HCT116 (cell line): Measurements from ENCODE around the gene ANO2. TPM values are rescaled to one million over a fixed set of nuclear protein-coding genes. Genes with fewer than 3 reads are reported as not detected.

Experiments
- ATAC-seq: fragments of 200-7000 bp; cut with Tn5 transposase; 2 replicates; pipeline ENCODE4 v1.9.1; 2020; ENCODE audit warnings: mild to moderate bottlenecking, moderate library complexity
- BruUV-seq: library from RNA; stranded (reverse); fragments of 400-500 nt; replicated peaks from 2 replicates; lab custom pipeline; 2021; lab: Mats Ljungman, UMichigan
- CTCF ChIA-PET: fragments of 300-600 bp; sonication (Branson Sonifier 250); formaldehyde crosslinking; loops from one replicate; lab custom pipeline; 2021; ENCODE audit warnings: antibody characterized with exemption; lab: Charles Lee
- POLR2A ChIA-PET: fragments of 300-600, 350-600 bp; sonication (Branson Sonifier 250); formaldehyde crosslinking; loops from one replicate; lab custom pipeline; 2021; ENCODE audit warnings: antibody characterized with exemption; lab: Charles Lee
- RAD21 ChIA-PET, 2 experiments: fragments of 300-600 bp; sonication (Branson Sonifier 250); formaldehyde crosslinking; loops; one replicate each; lab custom pipeline; 2023; ENCODE audit warnings: low total read pairs in 2 of 2; ENCODE audit not compliant: uncharacterized antibody in 2 of 2, unreplicated experiment in 2 of 2, low non-redundant PET in 1 of 2; lab: Charles Lee
- DNase-seq: peaks from one replicate; pipeline ENCODE4 v3.0.0-alpha.2; 2010; ENCODE audit warnings: low read depth, low spot score
- H2AFZ ChIP-seq: fragments of 200-600 bp; shearing (Covaris generic), sonication (generic); 2 replicates; pipeline ENCODE4 v1.6.1; 2017; ENCODE audit warnings: low read depth, mixed run types, mixed read lengths, antibody characterized with exemption, low read length; ENCODE audit not compliant: poor library complexity, severe bottlenecking
- H3K27ac ChIP-seq: 2 replicates; pipeline ENCODE4 v1.5.1; 2012; ENCODE audit warnings: low read depth, low read length
- H3K27me3 ChIP-seq: fragments of 200-600 bp; sonication (generic); 2 replicates; pipeline ENCODE4 v1.6.1; 2016; ENCODE audit warnings: mixed run types, low read length, mixed read lengths; ENCODE audit not compliant: insufficient read depth
- H3K36me3 ChIP-seq, 2 experiments: fragments of 200-500 bp in 1 of 2; fragments of 200-600 bp in 1 of 2; sonication (Bioruptor generic) in 1 of 2; sonication (generic) in 1 of 2; 2 replicates each; pipeline versions ENCODE4 v1.5.1 to v1.6.1; 2014 to 2016; ENCODE audit warnings: low read length in 2 of 2, inconsistent platforms in 1 of 2, mixed read lengths in 1 of 2, mixed run types in 1 of 2; ENCODE audit not compliant: insufficient read depth in 2 of 2, control insufficient read depth in 1 of 2
- H3K4me1 ChIP-seq, 2 experiments: fragments of 200-600 bp in 1 of 2; sonication (generic) in 1 of 2; 2 replicates each; pipeline versions ENCODE4 v1.5.1 to v1.6.1; 2012 to 2017; ENCODE audit warnings: low read length in 2 of 2, inconsistent platforms in 1 of 2, mild to moderate bottlenecking in 1 of 2, mixed read lengths in 1 of 2, mixed run types in 1 of 2, moderate library complexity in 1 of 2; ENCODE audit not compliant: insufficient read depth in 2 of 2, control insufficient read depth in 1 of 2
- H3K4me2 ChIP-seq: fragments of 200-600 bp; sonication (generic); 2 replicates; pipeline ENCODE4 v1.6.1; 2017; ENCODE audit warnings: mixed run types, low read length, mixed read lengths
- H3K4me3 ChIP-seq, 2 experiments: fragments of 200-600 bp in 1 of 2; sonication (generic) in 1 of 2; replicated peaks in 1 of 2; 2 replicates each; pipeline ENCODE4 v1.5.1; 2011 to 2016; ENCODE audit warnings: low read length in 2 of 2, control low read depth in 1 of 2, low read depth in 1 of 2, mild to moderate bottlenecking in 1 of 2, mixed read lengths in 1 of 2, mixed run types in 1 of 2
- H3K79me2 ChIP-seq: fragments of 200-600 bp; sonication (generic); 2 replicates; pipeline ENCODE4 v1.6.1; 2017; ENCODE audit warnings: mild to moderate bottlenecking, mixed run types, low read length, moderate library complexity, mixed read lengths; ENCODE audit not compliant: insufficient read depth
- H3K9ac ChIP-seq: fragments of 200-600 bp; sonication (generic); 2 replicates; pipeline ENCODE4 v1.6.1; 2016; ENCODE audit warnings: low read length, mixed read lengths
- H3K9me2 ChIP-seq: fragments of 200-600 bp; sonication (generic), shearing (Covaris generic); 2 replicates; pipeline ENCODE4 v1.6.1; 2017; ENCODE audit warnings: mixed run types, mild to moderate bottlenecking, moderate library complexity; ENCODE audit not compliant: insufficient read depth
- H3K9me3 ChIP-seq, 2 experiments: fragments of 200-500 bp in 1 of 2; fragments of 200-600 bp in 1 of 2; sonication (Bioruptor generic) in 1 of 2; sonication (generic) in 1 of 2; 2 replicates each; pipeline ENCODE4 v1.6.1; 2014 to 2017; ENCODE audit warnings: low read length in 2 of 2, mixed read lengths in 2 of 2, inconsistent platforms in 1 of 2, low read depth in 1 of 2, mild to moderate bottlenecking in 1 of 2, mixed run types in 1 of 2, moderate library complexity in 1 of 2; ENCODE audit not compliant: control insufficient read depth in 1 of 2, insufficient read depth in 1 of 2
- H4K20me1 ChIP-seq: fragments of 200-600 bp; sonication (generic), shearing (Covaris generic); 2 replicates; pipeline ENCODE4 v1.6.1; 2017; ENCODE audit warnings: mixed run types, mild to moderate bottlenecking, moderate library complexity; ENCODE audit not compliant: insufficient read depth
- ATF3 ChIP-seq: IDR thresholded peaks from 2 replicates; pipeline ENCODE4 v1.6.1; 2012
- EGR1 ChIP-seq: IDR thresholded peaks from 2 replicates; pipeline ENCODE4 v1.6.1; 2012; ENCODE audit warnings: low read depth
- ELF1 ChIP-seq: IDR thresholded peaks from 2 replicates; pipeline ENCODE4 v1.6.1; 2012; ENCODE audit warnings: low read depth, borderline replicate concordance
- EZH2 ChIP-seq: fragments of 200-600 bp; sonication (generic); IDR thresholded peaks from 2 replicates; pipeline ENCODE4 v1.6.1; 2017; ENCODE audit warnings: antibody characterized with exemption, mixed run types
- POLR2A ChIP-seq: IDR thresholded peaks from 2 replicates; pipeline ENCODE4 v1.7.0; 2011; ENCODE audit warnings: borderline replicate concordance; ENCODE audit not compliant: insufficient read depth, insufficient read length; ENCODE audit errors: extremely low read depth
- POLR2AphosphoS5 ChIP-seq: IDR thresholded peaks from 2 replicates; pipeline ENCODE4 v1.6.1; 2011; ENCODE audit warnings: mild to moderate bottlenecking, low read depth, low read length, moderate library complexity
- RAD21 ChIP-seq: IDR thresholded peaks from 2 replicates; pipeline ENCODE4 v1.6.1; 2012; ENCODE audit warnings: low read depth, mild to moderate bottlenecking
- SRF ChIP-seq: IDR thresholded peaks from 2 replicates; pipeline ENCODE4 v1.6.1; 2012; ENCODE audit warnings: low read depth
- YY1 ChIP-seq: IDR thresholded peaks from 2 replicates; pipeline ENCODE4 v1.6.1; 2011; ENCODE audit warnings: low read length, low read depth, moderate library complexity, mild to moderate bottlenecking; ENCODE audit not compliant: insufficient replicate concordance; ENCODE audit errors: extremely low read depth
- intact Hi-C: fragments of 100-400 bp; cut with micrococcal nuclease; formaldehyde crosslinking; loops from 2 replicates; pipeline ENCODE4 v1.10.0; 2022
- total RNA-seq: library from RNA; stranded (reverse); gene quantifications from one replicate; pipeline ENCODE4 v1.2.1, GENCODE V29; 2021; ENCODE audit not compliant: unreplicated experiment
- TF ChIP-seq, protein P1 (sequence below), 3 experiments: fragments of 200-600 bp in 1 of 3; sonication (generic) in 1 of 3; IDR thresholded peaks in 2 of 3; conservative IDR thresholded peaks in 1 of 3; 2 replicates each; pipeline ENCODE4 v1.5.1; 2012 to 2017; ENCODE audit warnings: low read depth in 2 of 3, low read length in 2 of 3, antibody characterized with exemption in 1 of 3, borderline replicate concordance in 1 of 3, control low read depth in 1 of 3, mild to moderate bottlenecking in 1 of 3, mixed read lengths in 1 of 3, mixed run types in 1 of 3, moderate library complexity in 1 of 3; ENCODE audit not compliant: insufficient read depth in 1 of 3

ANO2 gene
- total RNA-seq, 1 experiment from 2014 or later, result not detected

DNA sequence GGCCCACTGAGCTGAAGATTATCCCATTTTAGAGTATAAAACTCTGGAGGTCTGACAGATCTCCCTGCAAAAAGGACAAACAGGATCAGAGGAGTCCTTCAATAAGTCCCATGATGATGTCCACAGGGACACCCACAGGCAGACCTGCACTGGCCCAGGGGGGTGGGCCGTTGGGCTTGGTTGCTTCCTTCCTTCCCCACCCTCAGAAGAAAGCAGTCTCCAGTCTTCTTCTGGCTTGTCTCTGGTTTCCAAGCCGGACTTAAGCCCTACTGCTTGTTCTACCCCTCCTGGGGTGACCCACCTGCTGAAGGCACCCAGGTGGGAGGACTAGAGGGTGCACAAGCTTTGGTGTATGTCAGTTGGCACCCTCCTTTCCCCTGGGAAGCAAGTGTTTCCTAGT lies 209.0 kb downstream of the ANO2 start:
- Histone ChIP-seq H3K4me2 (no peak overlapping the region), H3K9me3 (no peaks in the 10 kb centered on the region), H2AFZ (no peak overlapping the region), H3K4me3 (no peak overlapping the region), H3K9ac (no peak overlapping the region), H3K27ac (no peak overlapping the region), H4K20me1 (no peaks in the 10 kb centered on the region), H3K27me3 (peaks cover 8% of the 10 kb centered on the region; the same call in 1 of the 2 replicates), H3K79me2 (no peaks in the 10 kb centered on the region), H3K4me1 (no peaks in the 10 kb centered on the region), H3K9me2 (no peaks in the 10 kb centered on the region), H3K36me3 (no peaks in the 10 kb centered on the region)
- CTCF ChIA-PET, result interaction anchor here (3.4 kb wide), 1 partner anchor 9 kb away, joined by 12 read pairs; no protein-coding TSS in a partner anchor
- intact Hi-C loops, result no loop called here
- no peak for TF ChIP-seq YY1
- no peak for TF ChIP-seq EZH2
- no peak for TF ChIP-seq ATF3
- TF ChIP-seq RAD21, result no peak
- TF ChIP-seq, protein P1, sequence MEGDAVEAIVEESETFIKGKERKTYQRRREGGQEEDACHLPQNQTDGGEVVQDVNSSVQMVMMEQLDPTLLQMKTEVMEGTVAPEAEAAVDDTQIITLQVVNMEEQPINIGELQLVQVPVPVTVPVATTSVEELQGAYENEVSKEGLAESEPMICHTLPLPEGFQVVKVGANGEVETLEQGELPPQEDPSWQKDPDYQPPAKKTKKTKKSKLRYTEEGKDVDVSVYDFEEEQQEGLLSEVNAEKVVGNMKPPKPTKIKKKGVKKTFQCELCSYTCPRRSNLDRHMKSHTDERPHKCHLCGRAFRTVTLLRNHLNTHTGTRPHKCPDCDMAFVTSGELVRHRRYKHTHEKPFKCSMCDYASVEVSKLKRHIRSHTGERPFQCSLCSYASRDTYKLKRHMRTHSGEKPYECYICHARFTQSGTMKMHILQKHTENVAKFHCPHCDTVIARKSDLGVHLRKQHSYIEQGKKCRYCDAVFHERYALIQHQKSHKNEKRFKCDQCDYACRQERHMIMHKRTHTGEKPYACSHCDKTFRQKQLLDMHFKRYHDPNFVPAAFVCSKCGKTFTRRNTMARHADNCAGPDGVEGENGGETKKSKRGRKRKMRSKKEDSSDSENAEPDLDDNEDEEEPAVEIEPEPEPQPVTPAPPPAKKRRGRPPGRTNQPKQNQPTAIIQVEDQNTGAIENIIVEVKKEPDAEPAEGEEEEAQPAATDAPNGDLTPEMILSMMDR (IDR thresholded peaks at IDR 0.05 in 2 of 3, conservative IDR thresholded peaks at IDR 0.05 in 1 of 3; ENCODE audit: borderline replicate concordance in 1 of 3, insufficient read depth in 1 of 3, low read depth in 2 of 3, low read length in 2 of 3), result no peak
- TF ChIP-seq POLR2AphosphoS5, result no peak
- TF ChIP-seq SRF, result no peak
- no peak for TF ChIP-seq POLR2A
- TF ChIP-seq EGR1, result no peak
- TF ChIP-seq ELF1, result no peak
- POLR2A ChIA-PET, result no interaction called here
- ATAC-seq (no peak), DNase-seq (no peak)
- no TSS peak for BruUV-seq
- RAD21 ChIA-PET, result no interaction called here
